Bronchial epithelial cell (primary cell): ENCODE results near the gene NEK11. TPM values are rescaled to one million over a fixed set of nuclear protein-coding genes. Genes with fewer than 3 reads are reported as not detected.

ENCODE experiments used
- DNase-seq: peaks from one replicate; pipeline ENCODE4 v3.0.0-alpha.2; 2010; ENCODE audit warnings: low read depth
- FAIRE-seq: peaks from 2 replicates; lab custom pipeline; 2011; peaks lifted over from hg19 to GRCh38; lab: Jason Lieb, UNC
- H3K27me3 ChIP-seq: 2 replicates; pipeline ENCODE4 v1.5.1; 2011; ENCODE audit warnings: low read length; ENCODE audit not compliant: control insufficient read depth, insufficient read depth
- H3K36me3 ChIP-seq: 2 replicates; pipeline ENCODE4 v1.5.1; 2011; ENCODE audit warnings: low read length; ENCODE audit not compliant: control insufficient read depth, insufficient read depth
- H3K4me3 ChIP-seq: 2 replicates; pipeline ENCODE4 v1.5.1; 2011; ENCODE audit warnings: mild to moderate bottlenecking, low read depth, low read length, control low read depth
- total RNA-seq: library from RNA; depleted of rRNA; stranded (reverse); fragments of >200 nt; gene quantifications from 2 replicates; pipeline ENCODE4 v1.2.1, GENCODE V29; 2014
- TF ChIP-seq, protein P1 (sequence below): IDR thresholded peaks from 2 replicates; pipeline ENCODE4 v1.5.1; 2011; ENCODE audit warnings: mild to moderate bottlenecking, moderate library complexity, low read length, control low read depth, inconsistent platforms; ENCODE audit not compliant: insufficient read depth, severe bottlenecking

The NEK11 gene
- total RNA-seq, 1 donor from 2014 or later: 2.1 TPM

DNA sequence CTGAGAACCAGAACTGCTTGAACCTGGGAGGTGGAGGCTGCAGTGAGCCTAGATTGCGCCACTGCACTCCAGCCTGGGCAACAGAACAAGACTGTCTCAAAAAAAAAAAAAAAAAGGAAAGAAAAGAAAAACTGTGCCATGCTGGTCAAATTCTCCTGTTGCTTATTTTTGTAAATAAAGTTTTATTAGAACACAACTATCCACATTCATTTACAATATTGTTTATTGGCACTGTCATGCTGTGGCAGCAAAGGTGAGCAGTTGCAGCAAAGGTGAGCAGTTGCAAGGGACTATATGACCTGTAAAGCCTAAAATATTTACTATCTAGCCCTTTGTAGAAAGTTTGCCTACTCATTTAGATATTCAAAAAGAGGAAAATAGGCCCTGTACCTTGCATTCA is 18.4 kb upstream of the NEK11 start:
- TF ChIP-seq, protein P1, sequence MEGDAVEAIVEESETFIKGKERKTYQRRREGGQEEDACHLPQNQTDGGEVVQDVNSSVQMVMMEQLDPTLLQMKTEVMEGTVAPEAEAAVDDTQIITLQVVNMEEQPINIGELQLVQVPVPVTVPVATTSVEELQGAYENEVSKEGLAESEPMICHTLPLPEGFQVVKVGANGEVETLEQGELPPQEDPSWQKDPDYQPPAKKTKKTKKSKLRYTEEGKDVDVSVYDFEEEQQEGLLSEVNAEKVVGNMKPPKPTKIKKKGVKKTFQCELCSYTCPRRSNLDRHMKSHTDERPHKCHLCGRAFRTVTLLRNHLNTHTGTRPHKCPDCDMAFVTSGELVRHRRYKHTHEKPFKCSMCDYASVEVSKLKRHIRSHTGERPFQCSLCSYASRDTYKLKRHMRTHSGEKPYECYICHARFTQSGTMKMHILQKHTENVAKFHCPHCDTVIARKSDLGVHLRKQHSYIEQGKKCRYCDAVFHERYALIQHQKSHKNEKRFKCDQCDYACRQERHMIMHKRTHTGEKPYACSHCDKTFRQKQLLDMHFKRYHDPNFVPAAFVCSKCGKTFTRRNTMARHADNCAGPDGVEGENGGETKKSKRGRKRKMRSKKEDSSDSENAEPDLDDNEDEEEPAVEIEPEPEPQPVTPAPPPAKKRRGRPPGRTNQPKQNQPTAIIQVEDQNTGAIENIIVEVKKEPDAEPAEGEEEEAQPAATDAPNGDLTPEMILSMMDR: no peak
- no peaks in the 10 kb centered on the region for H3K27me3 ChIP-seq
- DNase-seq (no peak), FAIRE-seq (no peak)
- no peak overlapping the region for H3K4me3 ChIP-seq
- H3K36me3 ChIP-seq: peaks cover 5% of the 10 kb centered on the region

DNA sequence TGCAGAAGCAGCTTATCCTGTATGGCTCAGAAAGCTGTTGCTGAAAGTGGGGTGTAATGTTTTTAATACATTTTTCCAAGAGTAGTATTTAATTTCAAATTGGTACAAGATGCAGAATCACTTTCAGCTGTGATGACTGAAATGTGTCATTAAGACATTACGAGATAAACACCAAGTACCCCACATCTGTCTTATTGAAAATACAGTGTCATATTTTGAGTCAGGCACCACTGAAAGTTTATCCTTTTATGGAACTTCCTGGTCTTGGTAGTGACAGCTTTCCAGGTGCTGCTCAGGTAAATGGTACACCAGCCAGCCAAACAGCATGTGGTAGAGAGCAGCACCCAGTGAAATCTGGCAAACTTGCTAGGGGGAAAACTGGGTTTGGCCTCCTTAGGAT is 17.0 kb upstream of the NEK11 start:
- H3K27me3 ChIP-seq: no peaks in the 10 kb centered on the region
- DNase-seq (no peak), FAIRE-seq (no peak)
- TF ChIP-seq, protein P1: no peak
- peaks cover 5% of the 10 kb centered on the region for H3K36me3 ChIP-seq
- H3K4me3 ChIP-seq: no peak overlapping the region

DNA sequence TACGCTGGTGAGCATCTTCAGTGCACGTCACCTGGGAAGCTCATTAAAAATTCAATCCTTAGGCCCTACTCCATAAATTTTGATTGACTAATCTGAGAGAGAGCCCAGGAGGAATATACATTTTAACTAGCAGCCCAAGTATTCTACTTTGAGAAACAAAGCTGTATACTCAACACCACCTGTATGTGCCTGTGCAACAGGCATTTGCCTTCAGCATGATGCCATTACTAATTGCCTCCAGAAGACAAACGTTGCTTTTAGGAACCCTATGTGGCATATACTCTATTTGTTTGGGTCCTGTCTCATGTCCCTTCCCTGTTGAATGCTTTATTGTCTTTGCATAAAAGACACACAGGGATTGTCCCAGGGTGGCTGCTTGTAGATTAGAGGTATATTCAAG is 7.7 kb upstream of the NEK11 start:
- no peaks in the 10 kb centered on the region for H3K36me3 ChIP-seq
- H3K4me3 ChIP-seq: no peak overlapping the region
- DNase-seq (no peak), FAIRE-seq (no peak)
- no peaks in the 10 kb centered on the region for H3K27me3 ChIP-seq
- TF ChIP-seq, protein P1: no peak

DNA sequence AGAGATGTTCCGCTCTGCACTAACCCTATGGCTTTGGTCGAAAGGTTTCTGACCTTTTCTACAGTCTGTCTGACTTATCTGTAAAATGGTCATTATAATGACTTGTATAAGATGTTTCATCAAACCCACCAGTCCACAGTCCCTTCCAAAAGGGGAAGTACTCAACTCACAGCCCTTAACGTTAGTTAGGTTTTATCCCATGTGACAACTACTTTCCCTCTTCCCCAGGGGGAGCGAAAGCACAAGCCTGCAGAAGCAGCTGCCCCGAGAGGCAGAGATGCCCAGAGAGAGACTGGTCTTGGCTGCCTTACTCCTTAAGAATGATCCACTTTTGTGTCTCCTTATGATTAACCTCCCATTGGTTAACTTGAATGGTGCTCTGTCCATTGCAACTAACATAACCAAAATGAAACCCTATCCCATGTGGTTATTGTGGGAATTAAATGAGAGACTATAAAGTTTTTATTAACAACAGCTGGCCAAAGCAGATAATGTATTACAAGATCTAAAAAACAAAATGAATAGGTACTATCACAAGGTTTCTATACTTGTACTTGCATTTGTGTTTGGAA is 6.5 kb upstream of the NEK11 start:
- TF ChIP-seq, protein P1: no peak
- DNase-seq (no peak), FAIRE-seq (no peak)
- Histone ChIP-seq H3K27me3 (no peaks in the 10 kb centered on the region), H3K36me3 (no peaks in the 10 kb centered on the region), H3K4me3 (no peak overlapping the region)

DNA sequence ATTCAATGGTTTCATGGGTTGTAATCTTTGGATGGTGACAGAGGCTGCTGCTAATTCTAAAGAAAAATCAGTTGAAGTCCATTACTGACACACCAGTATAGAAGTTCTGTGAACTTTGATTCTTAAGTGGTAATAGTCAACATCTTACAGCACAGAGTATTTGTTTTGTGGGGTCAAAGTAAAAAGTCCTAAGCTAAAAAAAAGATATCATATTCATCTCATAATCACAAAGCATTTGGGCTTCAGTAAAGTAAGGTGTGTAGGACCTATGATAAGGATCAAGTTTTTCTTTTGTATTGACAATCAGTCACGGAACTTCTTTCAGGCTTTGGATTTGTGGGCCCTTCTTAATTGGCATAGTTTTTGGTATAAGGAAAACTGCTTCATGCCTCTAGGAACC is 1.1 kb upstream of the NEK11 start:
- TF ChIP-seq, protein P1: no peak
- FAIRE-seq (no peak), DNase-seq (no peak)
- Histone ChIP-seq H3K27me3 (no peaks in the 10 kb centered on the region), H3K4me3 (peak overlapping the region; percentile 69), H3K36me3 (no peaks in the 10 kb centered on the region)

DNA sequence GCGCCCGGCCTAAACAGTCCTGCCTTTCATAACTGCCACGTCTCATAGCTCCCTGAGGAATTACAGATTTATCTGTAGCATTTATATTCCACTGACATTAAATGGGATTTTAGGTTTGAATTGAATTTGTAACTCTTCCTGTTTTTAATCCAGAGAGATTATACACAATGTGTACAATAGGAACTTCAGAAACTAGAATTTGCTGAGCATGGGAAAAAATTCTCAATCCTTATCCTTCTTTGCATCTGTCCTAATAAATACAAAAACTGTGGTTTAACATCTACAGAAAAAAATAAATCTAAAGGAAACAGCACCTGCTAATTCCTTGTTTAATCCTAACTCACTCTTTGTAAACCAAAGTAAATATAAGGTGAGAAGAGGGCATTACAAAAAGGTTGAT is 2.2 kb downstream of the NEK11 start:
- Histone ChIP-seq H3K4me3 (no peak overlapping the region), H3K36me3 (no peaks in the 10 kb centered on the region), H3K27me3 (no peaks in the 10 kb centered on the region)
- FAIRE-seq (no peak), DNase-seq (no peak)
- TF ChIP-seq, protein P1: no peak
